HG02623 (cell line): Measurements from ENCODE around the gene CRTC1.
"Not testable (repeated sequence)": the region's sequence is repeated elsewhere in the genome, so short reads cannot be mapped to it uniquely, and the experiment has no call there.

Experiments used
- ATAC-seq: cut with Tn5 transposase; IDR thresholded peaks from one replicate; pipeline ENCODE4 v1.9.1; 2021; ENCODE audit warnings: moderate library complexity; ENCODE audit not compliant: unreplicated experiment

CRTC1 gene

DNA sequence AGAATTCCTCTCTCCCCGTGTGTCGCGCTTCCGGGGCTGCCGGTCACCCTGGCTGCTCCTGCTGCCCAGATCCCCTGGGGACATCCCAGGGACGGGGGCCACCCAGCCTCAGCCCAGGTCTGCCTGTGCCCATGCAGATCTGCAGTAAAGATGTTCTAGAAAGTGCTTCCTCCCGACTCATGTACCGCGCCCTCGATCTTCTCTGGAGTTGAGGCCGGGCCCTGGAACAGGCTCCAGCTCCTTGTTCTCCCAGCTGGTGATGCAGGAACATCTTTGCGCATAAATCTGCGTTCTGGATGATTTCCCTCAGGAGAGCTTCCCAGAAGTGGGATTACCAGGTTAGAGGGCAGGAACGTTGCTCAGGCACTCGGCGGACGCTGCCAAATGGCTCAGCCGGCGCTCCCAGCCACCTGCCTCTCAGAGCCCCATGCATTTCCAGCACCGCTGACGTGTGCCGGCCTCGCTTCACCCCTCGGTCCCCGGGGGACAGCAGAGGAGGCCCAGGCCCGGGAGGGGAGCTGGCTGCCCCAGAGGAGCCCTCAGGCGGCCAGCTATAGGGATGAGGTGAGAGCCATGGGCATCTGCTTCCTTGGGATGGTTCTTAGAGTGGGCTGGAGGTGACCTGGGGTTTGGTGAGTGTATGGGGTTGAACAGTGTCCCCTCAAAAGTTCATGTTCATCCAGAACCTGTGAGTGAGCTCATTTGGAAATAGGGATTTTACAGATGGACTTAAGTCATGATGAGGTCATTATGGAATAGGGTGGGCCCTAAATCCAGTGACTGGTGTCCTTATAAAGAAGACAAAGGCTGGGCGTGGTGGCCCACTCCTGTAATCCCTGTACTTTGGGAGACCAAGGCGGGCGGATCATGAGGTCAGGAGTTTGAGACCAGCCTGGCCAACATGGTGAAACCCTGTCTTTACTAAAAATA lies 42.6 kb downstream of the CRTC1 start:
- ATAC-seq: no peak

DNA sequence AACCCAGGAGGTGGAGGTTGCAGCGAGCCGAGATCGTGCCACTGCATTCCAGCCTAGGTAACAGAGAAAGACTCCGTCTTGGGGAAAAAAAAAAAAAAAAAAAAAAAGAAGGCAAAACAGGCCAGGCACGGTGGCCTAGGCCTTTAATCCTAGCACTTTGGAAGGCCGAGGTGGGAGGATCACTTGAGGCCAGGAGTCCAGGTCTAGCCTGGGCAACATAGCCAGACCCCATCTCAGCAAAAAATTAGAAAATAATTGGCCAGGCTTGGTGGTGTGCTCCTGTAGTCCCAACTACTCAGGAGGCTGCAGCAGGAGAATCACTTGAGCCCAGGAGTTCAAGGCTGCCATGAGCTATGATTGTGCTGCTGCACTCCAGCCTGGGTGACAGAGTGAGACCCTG lies 43.4 kb downstream of the CRTC1 start:
- ATAC-seq: no peak

DNA sequence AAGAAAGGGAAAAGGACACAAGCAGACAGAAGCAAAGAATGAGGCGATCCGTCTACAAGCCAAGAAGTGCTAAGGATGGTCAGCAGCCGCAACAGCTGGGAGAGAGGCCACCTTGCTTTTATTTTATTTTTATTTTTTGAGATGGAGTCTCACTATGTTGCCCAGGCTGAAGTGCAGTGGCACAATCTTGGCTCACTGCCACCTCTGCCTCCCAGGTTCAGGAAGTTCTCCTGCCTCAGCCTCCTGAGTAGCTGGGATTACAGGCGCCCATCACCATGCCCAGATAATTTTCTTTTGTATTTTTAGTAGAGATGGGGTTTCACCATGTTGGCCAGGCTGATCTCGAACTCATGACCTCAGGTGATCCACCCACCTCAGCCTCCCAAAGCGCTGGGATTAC lies 44.1 kb downstream of the CRTC1 start:
- ATAC-seq: not testable (repeated sequence)

GRCh38 chr19:18729933-18730530 lies 46.6 kb downstream of the CRTC1 start:
- no peak for ATAC-seq

DNA sequence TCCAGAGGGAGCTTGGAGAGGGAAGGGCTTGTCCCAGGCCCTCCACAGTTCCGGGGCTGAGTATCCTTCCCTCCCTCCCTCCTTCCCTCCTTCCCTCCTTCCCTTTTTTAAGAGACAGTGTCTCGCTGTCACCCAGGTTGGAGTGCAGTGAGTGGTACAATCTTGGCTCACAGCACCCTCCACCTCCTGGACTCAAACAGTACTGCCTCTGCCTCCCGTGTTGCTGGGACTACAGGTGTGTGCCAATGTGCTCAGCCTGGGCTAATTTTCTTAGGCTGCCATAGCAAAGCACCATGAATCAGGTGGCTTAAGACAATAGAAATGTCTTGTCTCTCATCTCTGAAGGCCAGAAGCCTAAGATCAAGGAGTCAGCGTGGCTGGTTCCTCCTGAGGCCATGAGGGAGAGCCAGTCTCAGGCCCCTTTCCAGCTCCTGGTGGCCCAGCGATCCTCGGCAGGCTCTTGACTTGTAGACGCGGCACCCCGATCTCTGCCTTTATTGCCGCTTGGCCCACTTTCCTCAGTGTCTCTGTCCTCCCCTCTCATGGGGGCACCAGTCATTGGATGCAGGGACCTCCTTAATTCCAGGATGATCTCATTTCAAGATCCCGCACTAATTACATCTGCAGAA lies 47.5 kb downstream of the CRTC1 start:
- ATAC-seq: no peak

DNA sequence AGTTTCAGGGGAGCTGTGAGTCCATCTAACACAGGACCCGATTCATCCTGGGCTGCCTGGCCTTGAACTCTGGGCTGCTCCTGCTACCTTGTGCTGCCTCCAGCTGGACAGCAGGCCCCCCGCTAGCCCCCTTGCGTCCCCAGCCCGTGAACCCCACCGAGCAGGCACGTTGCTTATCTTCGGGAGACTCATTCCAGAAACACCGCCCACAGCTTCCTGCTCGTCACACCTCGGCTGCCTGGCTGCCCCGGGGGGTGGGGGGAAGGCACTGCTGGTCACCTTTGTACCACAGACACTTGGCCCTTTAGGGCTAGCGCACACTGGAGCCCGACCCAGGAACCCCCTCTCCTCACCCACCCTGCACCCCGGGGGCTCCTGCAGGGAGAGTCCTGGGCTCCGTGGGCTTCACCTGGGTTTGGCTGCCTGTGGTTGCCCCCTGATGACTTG lies 48.1 kb downstream of the CRTC1 start:
- ATAC-seq: no peak

- ATAC-seq: no peak
These were observed 49.7 kb downstream of the CRTC1 start for GRCh38 chr19:18733196-18733647.

- ATAC-seq: not testable (repeated sequence)
These were observed 50.4 kb downstream of the CRTC1 start for GRCh38 chr19:18733762-18734332.

DNA sequence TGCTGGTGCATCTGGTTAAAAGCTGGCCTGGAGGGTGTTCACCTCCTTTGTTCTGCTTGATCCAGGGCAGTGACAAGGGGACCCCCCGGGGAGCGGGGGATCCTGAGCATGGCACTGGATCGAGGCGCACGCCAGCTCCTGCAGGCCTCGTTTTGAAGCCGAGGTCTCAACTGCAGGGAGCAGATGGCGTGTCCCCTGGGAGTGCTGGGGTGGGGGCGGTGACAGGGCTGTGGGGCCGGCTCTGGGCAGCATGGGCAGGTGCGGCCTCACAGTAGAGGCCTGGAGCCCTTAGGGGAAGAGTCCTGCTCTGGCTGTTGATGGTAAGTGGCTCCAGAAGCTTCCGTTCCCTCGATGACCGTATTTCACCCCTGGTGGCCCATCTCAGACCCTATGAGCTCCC lies 51.8 kb downstream of the CRTC1 start:
- no peak for ATAC-seq

DNA sequence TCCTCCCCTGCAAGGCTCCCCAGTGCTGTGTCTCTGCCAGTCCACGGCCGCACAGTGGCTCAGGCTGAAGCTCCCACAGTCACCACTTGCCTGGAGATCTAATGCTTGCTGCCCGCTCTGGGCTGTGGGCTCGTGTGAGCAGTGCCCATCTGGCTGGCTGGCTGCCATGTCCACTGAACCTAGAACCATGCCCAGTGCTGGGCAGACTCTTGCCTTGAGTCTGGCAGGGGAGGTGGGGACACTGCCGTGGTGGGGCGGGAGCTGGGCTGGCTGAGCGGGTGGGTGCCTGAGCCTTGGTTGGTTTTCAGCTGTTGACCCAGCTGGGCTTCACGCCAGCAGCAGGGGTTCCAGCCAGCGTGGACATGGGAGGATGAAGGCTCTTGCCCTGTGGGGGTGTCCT lies 52.3 kb downstream of the CRTC1 start:
- no peak for ATAC-seq

- ATAC-seq: no peak
These were observed 53.2 kb downstream of the CRTC1 start for GRCh38 chr19:18736415-18737336.

DNA sequence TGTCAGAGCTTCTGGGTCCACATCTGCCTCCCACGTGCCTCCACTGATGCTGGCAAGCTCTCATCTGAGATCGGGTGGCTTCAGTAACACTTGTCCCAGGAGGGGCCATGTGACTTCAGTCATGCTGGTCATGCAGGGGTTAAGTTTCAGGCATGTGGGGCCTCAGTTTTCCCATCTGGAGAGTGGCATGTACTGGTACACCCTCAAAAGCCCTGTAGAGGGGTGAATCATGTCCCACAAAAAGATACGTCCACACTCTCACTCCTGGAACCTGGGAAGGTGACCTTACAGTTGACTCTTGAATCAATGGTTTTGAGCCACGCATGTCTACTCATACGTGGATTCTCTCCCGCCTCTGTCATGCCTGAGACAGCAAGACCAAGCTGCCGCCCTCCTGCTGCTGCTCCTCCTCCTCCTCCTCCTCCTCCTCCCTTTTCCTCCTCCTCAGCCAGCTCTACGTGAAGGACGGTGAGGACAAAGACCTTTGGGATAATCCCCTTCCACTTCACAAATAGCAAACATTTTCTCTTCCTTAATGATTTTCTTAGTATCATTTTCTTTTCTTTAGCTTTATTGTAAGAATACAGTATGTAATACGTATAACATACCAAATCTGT lies 54.0 kb downstream of the CRTC1 start:
- ATAC-seq: no peak

GRCh38 chr19:18737954-18738351 lies 54.5 kb downstream of the CRTC1 start:
- ATAC-seq: no peak

GRCh38 chr19:18738961-18739690 lies 55.6 kb downstream of the CRTC1 start:
- no peak for ATAC-seq

DNA sequence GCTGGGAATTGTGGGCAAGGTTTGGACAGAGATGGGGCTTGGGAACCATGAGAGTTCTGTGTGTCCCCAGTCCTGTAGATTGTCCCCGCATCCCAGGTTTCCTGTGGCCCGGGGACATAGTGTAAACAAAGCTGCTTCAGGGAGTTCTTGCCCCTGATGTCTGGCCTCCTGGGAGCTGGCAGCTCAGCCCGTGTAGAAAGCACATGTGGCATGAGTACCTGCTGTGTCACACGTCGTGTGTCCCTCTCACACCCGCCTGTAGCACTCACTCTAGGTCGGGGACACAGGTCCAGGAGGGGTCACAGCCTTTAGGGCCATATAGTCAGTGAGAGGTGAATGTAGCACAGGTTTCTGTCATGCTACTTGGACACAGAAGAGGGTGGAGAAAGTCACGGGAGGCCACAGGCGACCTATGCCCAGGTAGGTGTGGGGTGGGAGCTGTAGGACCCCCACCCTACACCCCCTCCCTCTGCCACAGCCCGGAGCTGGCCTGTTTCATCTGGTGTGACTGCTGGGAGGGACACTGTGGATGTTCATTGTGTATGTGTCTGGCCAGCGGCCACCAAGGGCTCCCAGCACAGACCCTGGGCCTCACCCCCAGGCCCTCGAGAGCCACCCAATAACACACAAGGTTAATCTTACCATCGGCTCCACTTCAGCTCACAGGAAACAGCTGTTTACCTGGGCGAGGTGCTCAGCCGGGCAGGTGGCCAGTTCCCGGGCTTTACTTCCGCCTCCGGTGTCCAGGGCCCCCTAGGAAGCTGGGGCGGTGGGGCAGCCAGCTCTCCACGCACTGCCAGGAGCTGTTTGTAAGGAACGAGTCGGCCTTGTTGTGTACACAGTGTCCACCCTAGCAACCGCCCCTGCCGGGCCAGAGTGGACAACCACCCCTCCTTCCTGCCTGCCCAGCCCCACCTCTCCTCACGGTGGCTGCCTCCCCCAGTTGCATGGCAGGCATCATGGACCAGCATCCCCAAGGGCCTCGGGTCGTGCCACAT lies 57.9 kb downstream of the CRTC1 start:
- ATAC-seq: no peak

- no peak for ATAC-seq
These were observed 58.8 kb downstream of the CRTC1 start for GRCh38 chr19:18742324-18742723.

GRCh38 chr19:18742838-18743783 lies 59.6 kb downstream of the CRTC1 start:
- no peak for ATAC-seq
